Stimulated activated CD8-positive, alpha-beta memory T cell treated with anti-CD3 and anti-CD28 coated beads, Interleukin-15, amount 100 ng/mL, for 1 hour (primary cell): ENCODE results near the gene SDHD.

Source experiments
- DNase-seq: peaks from one replicate; pipeline ENCODE4 v3.0.0-alpha.2; 2020; ENCODE audit warnings: low read depth

Gene SDHD

DNA sequence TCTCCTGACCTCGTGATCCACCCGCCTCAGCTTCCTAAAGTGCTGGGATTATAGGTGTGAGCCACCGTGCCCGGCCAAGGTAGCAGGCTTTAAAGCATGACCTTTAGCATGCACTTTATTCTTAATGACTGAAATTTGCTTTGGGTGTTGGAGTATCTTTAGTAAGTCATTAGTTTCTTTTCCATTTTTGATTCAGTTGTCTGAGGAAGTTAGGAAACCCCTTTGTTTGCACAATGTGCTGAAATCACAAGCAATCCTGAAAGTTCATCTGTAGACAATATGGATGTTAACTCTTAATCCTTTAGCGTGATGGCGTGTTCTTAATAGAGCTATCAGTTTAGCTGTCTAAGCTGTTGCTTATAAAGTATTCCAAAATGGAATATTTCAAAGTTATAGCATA is 16.8 kb downstream of the SDHD start:
- DNase-seq, result no peak

DNA sequence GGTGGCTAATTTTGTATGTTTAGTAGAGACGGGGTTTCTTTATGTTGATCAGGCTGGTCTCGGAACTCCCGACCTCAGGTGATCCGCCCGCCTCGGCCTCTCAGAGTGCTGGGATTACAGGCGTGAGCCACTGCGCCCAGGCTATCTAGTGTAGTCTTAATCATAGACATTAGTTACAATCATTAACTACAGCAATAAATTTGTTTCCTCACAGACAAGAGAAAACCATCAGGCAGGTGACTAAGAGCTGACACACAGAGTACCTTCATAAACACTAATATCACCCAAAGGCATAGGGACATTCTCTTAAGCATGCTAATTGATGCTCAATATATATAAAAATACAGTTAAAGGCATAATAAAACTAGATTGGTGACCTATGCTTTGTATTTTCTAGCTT is 19.4 kb downstream of the SDHD start:
- no peak for DNase-seq

DNA sequence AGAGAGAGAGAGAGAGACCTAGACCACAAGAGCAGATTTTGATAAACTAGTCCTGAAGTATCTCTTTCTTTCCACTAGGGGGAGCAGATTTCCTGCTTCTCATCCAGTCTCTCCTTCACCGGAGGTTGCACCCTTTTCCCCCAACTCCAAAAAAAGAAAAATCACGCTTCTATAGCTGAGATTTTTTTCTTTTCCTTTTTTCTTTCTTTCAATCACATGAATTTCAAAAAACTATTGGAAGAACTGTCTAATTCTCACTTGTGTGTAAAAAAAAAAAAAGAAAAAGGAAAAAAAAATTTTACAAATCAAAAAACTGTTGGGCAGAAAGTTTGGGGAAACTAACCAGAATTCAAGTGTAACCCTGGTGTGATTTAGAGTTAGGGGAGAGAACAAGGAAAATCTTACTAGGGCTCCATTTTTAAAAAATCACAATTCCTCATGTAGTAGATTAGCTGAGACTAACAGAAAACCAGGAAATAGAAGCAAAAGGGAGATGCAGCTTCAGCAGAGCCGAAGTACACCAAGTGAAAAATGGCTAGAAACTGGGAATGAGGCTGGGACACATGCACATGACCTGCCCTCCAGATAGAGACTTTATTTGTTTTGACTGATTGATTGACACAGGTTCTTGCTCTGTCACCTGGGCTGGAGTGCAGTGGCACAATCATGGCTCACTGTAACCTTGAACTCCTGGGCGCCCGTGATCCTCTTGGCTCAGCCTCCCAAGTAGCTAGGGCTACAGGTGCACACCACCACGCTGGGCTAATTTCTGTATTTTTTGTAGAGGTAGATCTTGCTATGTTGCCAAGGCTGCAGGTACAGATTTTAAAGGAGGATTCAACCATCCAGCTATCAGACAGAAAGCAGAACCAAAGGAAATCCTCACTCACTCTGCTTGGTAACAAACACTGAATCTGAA is 27.1 kb downstream of the SDHD start:
- no peak for DNase-seq

DNA sequence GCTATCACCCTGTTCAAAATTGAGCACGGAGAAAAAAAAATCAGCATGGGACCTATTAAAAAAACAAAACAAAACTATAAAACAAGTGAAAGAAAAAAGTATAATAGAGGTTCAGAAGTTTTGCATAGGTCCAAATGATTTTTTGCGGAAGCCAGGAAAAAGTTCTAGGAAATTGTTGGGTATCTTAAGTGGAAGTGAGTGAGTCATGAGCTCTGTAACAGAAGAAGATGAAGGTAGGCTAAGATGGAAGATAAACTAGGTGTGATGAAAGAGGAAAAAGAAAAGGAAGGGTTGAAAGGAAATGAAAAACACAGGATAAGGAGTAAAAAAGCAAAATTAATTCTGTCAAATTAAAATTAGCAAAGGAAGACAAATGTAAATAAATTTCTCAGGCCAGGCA is 27.8 kb downstream of the SDHD start:
- no peak for DNase-seq

DNA sequence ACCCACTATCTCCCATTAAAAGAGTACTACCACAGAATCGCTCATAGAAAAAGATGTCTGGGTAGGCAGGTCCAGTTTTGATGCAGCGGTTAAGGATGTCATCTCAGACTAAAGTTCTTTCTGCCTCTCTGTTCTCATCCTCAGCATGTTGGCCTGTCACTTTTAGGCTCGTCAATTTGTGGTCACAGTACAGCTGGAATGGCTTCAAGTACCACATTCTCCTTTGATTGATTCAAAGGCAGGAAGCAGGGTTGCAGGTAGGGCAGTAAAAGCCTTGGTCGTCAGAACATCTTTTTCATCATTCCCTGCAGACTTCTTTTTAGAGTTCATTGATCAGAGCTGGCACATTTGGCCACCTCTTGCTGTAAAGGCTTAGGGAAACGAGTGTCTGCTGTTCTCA is 28.7 kb downstream of the SDHD start:
- DNase-seq, result no peak

DNA sequence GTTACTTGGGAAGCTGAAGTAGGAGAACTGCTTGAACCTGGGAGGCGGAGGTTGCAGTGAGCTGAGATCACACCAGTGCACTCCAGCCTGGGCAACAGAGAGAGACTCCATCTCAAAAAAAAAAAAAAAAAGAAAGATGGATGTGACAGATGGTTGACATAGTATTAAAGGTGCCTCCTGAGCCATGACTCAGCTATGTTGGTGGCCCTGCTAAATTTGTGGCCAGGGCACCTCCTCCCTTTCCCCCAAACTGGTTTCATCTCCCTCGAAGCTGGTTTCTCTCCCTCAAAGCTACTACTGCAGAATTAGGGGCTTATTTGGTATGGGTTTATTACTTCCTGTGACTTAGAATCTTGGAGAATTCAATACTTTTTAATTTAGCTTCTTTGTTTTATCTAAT is 31.5 kb downstream of the SDHD start:
- no peak for DNase-seq

DNA sequence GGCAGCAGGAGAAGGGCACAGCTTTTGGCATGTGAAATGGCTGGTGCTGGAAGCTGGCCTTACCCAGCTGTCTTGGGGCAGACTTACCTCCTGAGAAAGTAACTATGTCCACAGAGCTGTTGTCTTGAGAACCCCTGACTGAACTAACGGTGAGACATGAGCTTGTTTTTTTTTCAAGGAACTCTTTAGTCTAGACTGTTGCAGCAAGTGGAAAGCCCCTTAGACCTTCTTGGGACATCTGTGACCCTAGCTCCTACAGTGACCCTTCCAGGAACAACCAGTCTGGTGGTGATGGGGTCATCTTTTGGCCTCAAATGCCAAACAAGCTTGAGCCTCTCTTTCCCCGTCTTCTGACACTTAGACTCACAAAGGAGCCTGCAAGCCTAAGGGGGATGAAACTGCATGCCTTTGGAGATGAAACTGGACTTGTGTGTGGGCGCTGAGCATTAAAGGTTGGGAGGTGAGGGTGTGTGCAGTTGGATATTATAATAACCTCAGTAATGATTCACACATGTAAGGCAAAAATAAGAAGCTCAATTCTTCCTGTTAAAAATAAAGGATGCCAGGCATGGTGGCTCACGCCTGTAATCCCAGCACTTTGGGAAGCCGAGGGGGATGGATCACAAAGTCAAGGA is 35.4 kb downstream of the SDHD start:
- no peak for DNase-seq

DNA sequence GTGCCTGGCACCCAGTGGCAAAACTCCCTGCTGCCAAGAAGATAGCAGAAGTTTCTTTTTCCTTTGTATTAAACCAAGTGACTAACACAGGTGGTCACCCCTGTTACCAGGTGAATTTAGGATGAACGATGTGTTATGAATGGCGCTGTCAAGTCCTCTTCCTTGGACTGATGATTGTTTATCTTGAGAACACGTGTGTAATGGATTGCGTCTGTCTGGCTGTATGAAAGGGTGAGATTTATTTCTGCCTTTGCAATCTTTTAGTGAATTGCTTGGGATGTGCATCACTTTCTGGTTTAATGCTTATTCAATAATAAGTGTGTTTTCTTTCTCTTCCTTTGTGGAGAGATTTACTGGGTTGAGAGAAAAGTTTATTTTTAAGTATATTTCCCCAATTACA is 36.5 kb downstream of the SDHD start:
- DNase-seq, result no peak

DNA sequence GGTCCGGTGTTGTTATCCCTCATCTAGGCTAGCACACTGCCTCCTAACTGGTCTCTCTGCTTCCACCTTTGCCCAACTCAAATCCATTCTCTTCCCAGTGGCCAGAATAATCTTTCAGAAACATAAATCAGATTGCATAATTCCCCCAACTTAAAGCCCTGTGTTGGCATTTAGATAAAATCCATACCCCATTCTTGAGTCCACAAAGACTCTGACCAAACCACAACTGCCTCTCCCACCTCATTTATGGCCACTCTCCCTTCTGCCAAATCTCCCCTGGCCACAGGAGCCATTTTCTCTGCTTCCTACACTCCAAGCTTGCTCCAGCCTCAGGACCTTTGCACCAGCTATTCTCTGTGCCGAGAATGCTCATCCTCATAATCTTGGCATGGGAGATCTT is 40.4 kb downstream of the SDHD start:
- DNase-seq, result no peak

DNA sequence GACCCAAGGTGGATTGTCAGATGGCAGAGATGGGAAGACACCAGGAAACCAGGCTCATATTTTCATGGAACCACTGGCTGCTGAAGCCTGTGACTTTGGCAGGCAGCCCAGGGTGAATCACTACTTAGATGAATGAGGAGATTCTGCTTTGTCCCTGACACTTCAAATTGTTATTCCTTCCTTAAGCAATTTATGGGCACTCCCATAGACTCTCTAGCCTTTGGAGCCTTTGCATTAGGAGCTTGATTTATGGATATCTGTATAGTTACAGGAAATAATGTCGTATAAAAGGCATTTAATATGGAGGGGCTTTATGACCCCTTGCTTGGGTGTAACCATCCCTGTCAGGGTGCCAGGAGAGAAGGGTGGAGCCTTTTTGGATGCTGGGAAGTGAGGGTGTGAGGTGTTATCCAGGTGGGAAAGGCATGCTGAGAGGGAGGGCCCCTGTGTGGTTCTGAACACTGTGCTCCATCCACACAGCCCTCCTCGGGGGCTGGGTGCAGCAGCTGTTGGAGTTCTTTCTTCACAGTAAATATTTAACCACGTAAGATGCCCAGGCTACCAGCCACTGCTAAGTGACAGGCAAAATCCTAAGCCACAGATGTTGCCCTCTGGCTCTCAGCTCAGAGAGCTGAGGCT is 41.9 kb downstream of the SDHD start:
- no peak for DNase-seq

DNA sequence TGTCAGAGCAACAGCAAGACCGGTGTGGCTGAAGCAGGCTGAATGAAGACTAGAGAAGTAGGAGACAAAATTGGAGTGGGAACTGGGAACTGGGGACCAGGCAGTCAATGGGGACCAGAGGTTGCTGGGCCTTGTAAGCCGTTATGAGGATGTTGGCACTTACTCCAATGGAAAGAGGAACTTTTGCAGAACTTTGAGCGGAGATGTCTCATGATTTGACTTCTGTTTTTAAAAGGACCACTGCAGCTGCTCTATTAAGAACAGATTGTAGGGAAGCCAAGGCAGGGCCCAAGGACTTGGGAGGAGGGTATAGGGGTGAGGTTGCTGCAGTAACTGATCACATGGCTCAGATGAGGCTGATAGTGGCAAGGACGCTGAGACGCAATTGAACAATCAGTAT is 43.0 kb downstream of the SDHD start:
- no peak for DNase-seq

DNA sequence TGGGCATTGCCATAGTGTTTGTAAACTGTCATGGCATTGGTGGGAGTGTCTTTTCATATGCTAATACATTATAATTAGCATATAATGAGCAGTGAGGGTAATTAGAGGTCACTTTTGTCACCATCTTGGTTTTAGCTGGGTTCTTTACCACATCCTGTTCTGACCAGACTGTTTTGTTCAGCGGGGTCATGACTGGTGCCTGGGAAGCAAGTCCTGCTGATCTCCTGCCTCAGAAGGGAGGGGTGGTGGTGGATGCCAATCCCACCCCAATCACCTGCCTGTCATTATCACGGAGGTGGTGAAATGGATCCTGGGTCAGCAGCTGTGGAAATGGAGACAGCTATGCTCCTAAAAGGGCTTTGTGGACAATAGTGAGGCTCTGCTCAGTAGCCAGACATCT is 46.1 kb downstream of the SDHD start:
- DNase-seq, result no peak

DNA sequence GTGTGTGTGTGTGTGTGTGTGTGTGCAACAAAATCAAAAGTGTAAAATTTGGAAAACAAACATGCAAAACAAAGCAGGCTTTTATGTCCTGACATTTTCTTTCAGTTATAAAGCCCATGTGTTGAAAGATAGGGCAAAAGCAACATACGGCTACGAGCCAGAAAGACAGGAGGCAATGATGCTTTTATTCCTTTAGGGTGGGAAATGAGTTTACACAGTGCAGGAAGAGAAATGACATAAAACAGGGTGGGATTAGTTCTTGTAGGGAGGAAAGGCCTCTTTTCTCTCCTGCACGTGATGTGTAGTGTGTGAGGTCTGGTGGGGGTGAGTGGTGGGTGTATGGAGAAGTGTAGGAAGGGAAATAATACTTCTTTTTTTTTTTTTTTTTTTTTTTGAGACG is 47.8 kb downstream of the SDHD start:
- no peak for DNase-seq

DNA sequence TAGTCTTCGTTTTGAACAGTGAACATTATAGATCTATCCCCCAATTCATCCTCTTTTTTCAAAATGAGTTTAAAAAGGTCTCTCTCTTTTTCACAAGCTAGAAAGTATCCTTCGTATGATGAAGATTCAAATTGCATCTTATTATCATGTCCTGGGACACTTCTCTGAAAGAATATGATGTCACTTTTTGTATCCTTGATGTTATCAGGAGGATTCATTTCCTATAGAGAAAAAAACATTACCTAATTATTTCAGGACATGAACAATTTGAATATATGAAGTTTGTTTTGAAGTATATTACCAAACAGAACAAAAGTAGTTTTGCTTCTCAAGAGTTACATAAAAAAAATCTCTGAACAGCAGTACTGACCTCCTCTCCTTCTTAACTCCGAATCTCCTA is 56.9 kb downstream of the SDHD start:
- DNase-seq, result no peak
